SK-N-SH (cell line): Measurements from ENCODE around the gene UGGT2.

Experiments
- CHD2 ChIP-seq: fragments of 150-350 bp; IDR thresholded peaks from 2 replicates; pipeline ENCODE4 v1.6.1; 2018; ENCODE audit warnings: low read length; ENCODE audit not compliant: partially characterized antibody
- JUND ChIP-seq: IDR thresholded peaks from 2 replicates; pipeline ENCODE4 v1.4.0; 2012
- MEF2A ChIP-seq: IDR thresholded peaks from 2 replicates; pipeline ENCODE4 v1.4.0; 2012; ENCODE audit warnings: low read depth, borderline replicate concordance
- POLR2AphosphoS5 ChIP-seq: IDR thresholded peaks from 2 replicates; pipeline ENCODE4 v1.6.1; 2012; ENCODE audit warnings: low read depth, low read length
- TEAD4 ChIP-seq: IDR thresholded peaks from 2 replicates; pipeline ENCODE4 v1.4.0; 2012; ENCODE audit warnings: mild to moderate bottlenecking, borderline replicate concordance; ENCODE audit not compliant: insufficient read depth

DNA sequence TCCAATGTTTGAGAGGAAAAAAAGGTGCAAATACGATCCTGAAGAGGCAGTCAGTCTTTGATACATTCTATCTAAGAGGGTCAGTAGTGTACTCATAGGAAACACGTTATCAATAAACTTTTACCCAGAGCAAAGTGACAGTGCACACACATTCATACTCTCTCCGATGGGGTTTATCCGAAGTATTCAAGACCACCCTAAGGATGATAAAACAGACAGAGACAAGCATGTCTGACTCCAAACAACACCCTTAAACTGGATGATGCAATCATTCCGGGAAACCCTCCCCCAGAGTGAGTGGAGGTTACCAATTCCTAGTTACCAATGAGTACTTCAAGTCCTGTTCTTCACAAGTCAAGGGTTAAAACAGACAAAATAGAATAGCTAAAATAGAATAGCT, 297.1 kb downstream of the UGGT2 start:
- TF ChIP-seq POLR2AphosphoS5 (no peak), JUND (no peak), MEF2A (no peak), TEAD4 (no peak), CHD2 (no peak)
